Activated T-cell treated with anti-CD3 and anti-CD28 coated beads, Interleukin-2, amount 50 U/mL, for 72 hours (primary cell): ENCODE measurements around the gene TM4SF20. TPM values are rescaled to one million over a fixed set of nuclear protein-coding genes. Genes with fewer than 3 reads are reported as not detected.
"Not testable (repeated sequence)": the region's sequence is repeated elsewhere in the genome, so short reads cannot be mapped to it uniquely, and the experiment has no call there.

Source experiments
- ATAC-seq, 2 donors: fragments of 150-1000 bp; cut with Tn5 transposase; replicated peaks in 1 of 2; 2 replicates each; pipeline ENCODE4 v1.10.0; 2021; ENCODE audit warnings: moderate library complexity in 2 of 2, mild to moderate bottlenecking in 1 of 2
- DNase-seq, 2 donors: peaks; one replicate each; pipeline ENCODE4 v3.0.0; 2021 to 2022; ENCODE audit warnings: mixed read lengths in 1 of 2
- H3K27ac Mint-ChIP-seq: one replicate; pipeline ENCODE4 v1.8.0; 2022; ENCODE audit warnings: mild to moderate bottlenecking, moderate library complexity, mixed read lengths
- H3K27me3 Mint-ChIP-seq: one replicate; pipeline ENCODE4 v1.8.0; 2022; ENCODE audit warnings: low read depth, mixed read lengths
- H3K36me3 Mint-ChIP-seq, 2 donors: one replicate each; pipeline ENCODE4 v1.8.0; 2022; ENCODE audit warnings: mixed read lengths in 2 of 2, mild to moderate bottlenecking in 1 of 2; ENCODE audit not compliant: insufficient read depth in 2 of 2
- H3K4me1 Mint-ChIP-seq: one replicate; pipeline ENCODE4 v1.8.0; 2022; ENCODE audit warnings: low read depth, mixed read lengths
- H3K4me3 Mint-ChIP-seq, 2 donors: one replicate each; pipeline ENCODE4 v1.8.0; 2022; ENCODE audit warnings: mild to moderate bottlenecking in 2 of 2, mixed read lengths in 2 of 2, moderate library complexity in 2 of 2
- H3K9me3 Mint-ChIP-seq, 2 donors: one replicate each; pipeline ENCODE4 v1.8.0; 2022; ENCODE audit warnings: mixed read lengths in 2 of 2
- total RNA-seq, 2 donors: library from RNA; stranded (reverse); gene quantifications; one replicate each; pipeline ENCODE4 v1.2.3, GENCODE V29; 2022

Gene TM4SF20
- total RNA-seq, 2 donors from 2014 or later: not detected

DNA sequence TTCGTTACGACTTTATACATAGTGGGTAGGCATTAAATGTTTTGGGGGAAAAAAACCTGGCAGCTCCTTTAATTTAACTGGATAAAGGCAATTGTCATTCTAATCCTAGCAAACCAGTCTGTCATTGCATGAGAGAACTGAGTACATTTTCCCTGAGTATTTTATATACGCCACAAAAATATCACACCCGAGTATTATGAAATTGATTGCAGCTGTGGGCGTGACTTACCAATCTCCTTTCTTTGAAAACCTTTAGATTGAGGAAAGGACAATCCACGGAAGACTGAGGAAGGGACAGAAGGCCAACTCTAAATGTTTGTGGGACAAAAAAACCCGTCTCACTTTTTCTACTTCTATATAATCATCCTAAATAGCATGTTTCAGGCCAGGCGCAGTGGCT, 9.0 kb downstream of the TM4SF20 start:
- no peak for ATAC-seq
- no peak for DNase-seq
- H3K27me3 Mint-ChIP-seq: no peaks in the 10 kb centered on the region
- no peaks in the 10 kb centered on the region for H3K36me3 Mint-ChIP-seq
- H3K4me3 Mint-ChIP-seq: no peak overlapping the region
- H3K4me1 Mint-ChIP-seq: peaks cover 13% of the 10 kb centered on the region
- no peaks in the 10 kb centered on the region for H3K9me3 Mint-ChIP-seq
- H3K27ac Mint-ChIP-seq: no peak overlapping the region

- Mint-ChIP-seq H3K36me3 (no peaks in the 10 kb centered on the region), H3K27ac (no peak overlapping the region), H3K9me3 (no peaks in the 10 kb centered on the region), H3K27me3 (no peaks in the 10 kb centered on the region), H3K4me1 (peaks cover 4% of the 10 kb centered on the region), H3K4me3 (no peak overlapping the region)
- ATAC-seq (no peak), DNase-seq (no peak)
Observed at GRCh38 chr2:227368574-227368973, 10.5 kb downstream of the TM4SF20 start.

DNA sequence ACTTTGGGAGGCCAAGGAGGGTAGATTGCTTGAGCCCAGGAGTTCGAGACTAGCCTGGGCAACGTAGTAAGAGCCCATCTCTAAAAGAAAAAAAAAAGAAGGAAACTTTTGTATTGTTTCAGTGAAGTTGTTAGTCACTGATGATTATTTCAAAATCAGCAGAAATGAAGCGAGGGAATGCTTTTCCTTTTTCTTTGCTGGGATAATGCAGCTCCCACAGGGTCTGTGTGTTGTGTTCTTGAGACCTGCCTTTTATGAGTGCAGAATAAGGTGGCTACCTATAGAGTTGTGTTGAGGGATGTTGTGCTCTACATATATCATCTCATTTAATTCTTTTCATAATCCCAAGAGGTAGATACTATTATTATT, 11.7 kb downstream of the TM4SF20 start:
- Mint-ChIP-seq H3K27me3 (no peaks in the 10 kb centered on the region), H3K4me1 (no peaks in the 10 kb centered on the region), H3K9me3 (no peaks in the 10 kb centered on the region), H3K27ac (no peak overlapping the region), H3K36me3 (no peaks in the 10 kb centered on the region), H3K4me3 (no peak overlapping the region)
- DNase-seq: no peak
- ATAC-seq: no peak

GRCh38 chr2:227366769-227367426, 12.2 kb downstream of the TM4SF20 start:
- Mint-ChIP-seq H3K36me3 (no peaks in the 10 kb centered on the region), H3K9me3 (no peaks in the 10 kb centered on the region), H3K4me3 (no peak overlapping the region), H3K27ac (no peak overlapping the region), H3K4me1 (no peaks in the 10 kb centered on the region), H3K27me3 (no peaks in the 10 kb centered on the region)
- DNase-seq (no peak), ATAC-seq (no peak)

- H3K9me3 Mint-ChIP-seq: no peaks in the 10 kb centered on the region
- no peaks in the 10 kb centered on the region for H3K27me3 Mint-ChIP-seq
- H3K27ac Mint-ChIP-seq: no peak overlapping the region
- H3K4me3 Mint-ChIP-seq: no peak overlapping the region
- ATAC-seq (no peak), DNase-seq (no peak)
- H3K4me1 Mint-ChIP-seq: no peaks in the 10 kb centered on the region
- H3K36me3 Mint-ChIP-seq: no peaks in the 10 kb centered on the region
Observed at GRCh38 chr2:227365833-227366232, 13.3 kb downstream of the TM4SF20 start.

DNA sequence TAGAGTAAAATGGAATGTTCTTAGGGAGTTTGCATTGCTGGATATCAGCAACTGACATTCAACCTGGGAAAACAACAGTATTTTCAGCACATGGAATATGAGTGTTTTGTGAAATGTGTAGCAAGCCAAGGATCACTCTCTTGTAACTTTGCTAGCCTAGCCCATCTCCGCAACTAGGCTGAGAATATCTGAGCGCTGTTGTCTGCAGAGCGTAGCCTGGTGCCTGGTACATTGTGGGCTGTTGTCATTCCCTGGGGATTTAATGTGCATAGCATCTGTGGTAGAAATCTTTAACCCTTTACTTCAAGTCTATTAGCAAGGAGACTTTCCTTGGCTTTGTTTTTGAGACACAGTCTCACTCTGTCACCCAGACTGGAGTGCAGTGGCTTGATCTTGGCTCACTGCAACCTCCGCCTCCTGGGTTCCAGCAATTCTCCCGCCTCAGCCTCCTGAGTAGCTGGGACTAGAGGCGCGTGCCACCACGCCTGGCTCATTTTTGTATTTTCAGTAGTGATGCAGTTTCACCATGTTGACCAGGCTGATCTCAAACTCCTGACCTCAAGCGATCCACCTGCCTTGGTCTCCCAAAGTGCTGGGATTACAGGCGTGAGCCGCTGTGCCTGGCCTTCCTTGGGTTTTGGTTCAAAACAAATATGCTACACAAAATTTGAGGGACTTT, 14.4 kb downstream of the TM4SF20 start:
- H3K4me3 Mint-ChIP-seq, H3K36me3 Mint-ChIP-seq, ATAC-seq, H3K27ac Mint-ChIP-seq, DNase-seq, H3K4me1 Mint-ChIP-seq, H3K9me3 Mint-ChIP-seq, H3K27me3 Mint-ChIP-seq: not testable (repeated sequence)

- Mint-ChIP-seq H3K36me3 (no peaks in the 10 kb centered on the region), H3K4me3 (no peak overlapping the region), H3K27me3 (no peaks in the 10 kb centered on the region), H3K4me1 (no peaks in the 10 kb centered on the region), H3K9me3 (no peaks in the 10 kb centered on the region), H3K27ac (peak overlapping the region; percentile 20)
- DNase-seq: no peak
- ATAC-seq: no peak
Observed at GRCh38 chr2:227363756-227364155, 15.3 kb downstream of the TM4SF20 start.

DNA sequence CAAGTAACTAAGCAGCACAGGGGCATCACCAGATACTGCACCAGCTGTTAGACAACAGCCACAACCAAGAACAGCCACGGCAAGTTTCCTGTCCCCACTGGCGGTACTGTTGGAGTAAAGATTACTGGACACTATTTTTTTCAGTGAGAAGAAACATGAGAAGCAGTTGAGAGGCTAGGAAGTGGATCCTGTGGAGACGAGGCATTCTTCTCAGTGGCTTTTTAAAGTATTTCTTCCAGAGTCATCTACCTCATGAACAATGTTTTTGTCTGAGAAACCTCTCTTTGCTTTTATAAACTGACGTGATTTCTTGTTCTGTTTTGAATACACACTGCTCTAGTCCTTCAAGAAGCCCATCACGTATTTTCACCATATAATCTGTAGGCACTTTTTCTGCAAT, 18.8 kb downstream of the TM4SF20 start:
- no peak for DNase-seq
- ATAC-seq: no peak
- Mint-ChIP-seq H3K4me3 (no peak overlapping the region), H3K27me3 (no peaks in the 10 kb centered on the region), H3K36me3 (peaks cover 0 to 2% of the 10 kb centered on the region in 2 donors), H3K9me3 (no peaks in the 10 kb centered on the region), H3K27ac (no peak overlapping the region), H3K4me1 (no peaks in the 10 kb centered on the region)

DNA sequence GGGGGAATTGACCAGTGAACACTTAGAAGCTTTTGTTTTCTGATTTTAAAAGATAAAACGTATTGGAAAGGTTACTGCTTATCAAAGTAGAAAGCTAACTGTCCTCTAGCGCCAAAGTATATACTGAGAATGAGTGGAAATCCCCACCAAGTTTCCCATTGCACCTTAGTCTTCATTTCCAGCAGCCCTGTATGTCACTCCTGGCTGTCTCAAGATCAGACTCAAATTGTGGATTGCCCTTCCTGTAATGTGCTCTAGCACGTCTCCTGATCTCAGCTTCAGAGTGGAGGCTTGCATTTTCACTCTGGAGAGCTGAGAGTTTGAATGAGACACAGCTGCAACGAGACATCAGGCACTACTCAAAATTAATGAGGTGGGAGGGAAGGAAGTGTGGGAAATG, 27.5 kb downstream of the TM4SF20 start:
- Mint-ChIP-seq H3K4me3 (peak overlapping the region; percentile 25 to 29), H3K9me3 (no peaks in the 10 kb centered on the region), H3K27ac (peak overlapping the region; percentile 20), H3K4me1 (peaks cover 17% of the 10 kb centered on the region), H3K27me3 (no peaks in the 10 kb centered on the region), H3K36me3 (peaks cover 2% of the 10 kb centered on the region in 2 donors)
- ATAC-seq: peak; percentile 53 to 60
- peak in 1 of 2 donors; percentile 6 for DNase-seq

DNA sequence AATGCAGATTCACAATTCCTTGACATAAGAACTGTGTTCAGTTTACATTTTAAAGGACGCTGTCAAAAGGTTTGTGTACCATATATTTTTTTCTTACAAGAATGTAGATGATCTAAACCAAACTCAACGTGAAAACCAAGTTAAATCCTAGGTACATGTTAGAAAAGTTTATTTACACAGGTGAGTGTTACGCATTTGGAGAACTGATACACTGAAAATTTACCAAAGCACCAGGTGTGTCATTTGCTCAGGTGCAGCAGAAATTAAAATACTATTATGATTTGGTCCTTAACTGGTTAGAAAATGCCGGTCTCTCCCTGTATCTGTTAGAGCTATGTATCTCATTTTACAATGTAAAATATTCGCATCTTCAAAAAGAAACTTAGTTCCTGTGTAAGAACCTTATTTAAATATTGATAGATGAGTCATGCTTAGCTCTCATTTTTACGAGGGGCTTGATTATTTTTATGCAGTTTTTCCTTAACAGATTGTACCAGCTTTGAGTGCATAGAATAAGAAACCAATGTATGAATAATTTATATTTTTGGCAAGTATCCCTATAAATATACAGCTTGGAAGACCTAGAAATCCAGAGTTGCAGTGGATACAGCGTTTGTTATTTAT, 29.0 kb downstream of the TM4SF20 start:
- peaks cover 17% of the 10 kb centered on the region for H3K4me1 Mint-ChIP-seq
- peaks cover 0 to 2% of the 10 kb centered on the region in 2 donors for H3K36me3 Mint-ChIP-seq
- DNase-seq (no peak), ATAC-seq (no peak)
- H3K9me3 Mint-ChIP-seq: no peaks in the 10 kb centered on the region
- H3K27ac Mint-ChIP-seq: no peak overlapping the region
- H3K27me3 Mint-ChIP-seq: no peaks in the 10 kb centered on the region
- no peak overlapping the region for H3K4me3 Mint-ChIP-seq

GRCh38 chr2:227348324-227348723, 30.8 kb downstream of the TM4SF20 start:
- no peak overlapping the region for H3K4me3 Mint-ChIP-seq
- peaks cover 0 to 2% of the 10 kb centered on the region in 2 donors for H3K36me3 Mint-ChIP-seq
- ATAC-seq: no peak
- no peaks in the 10 kb centered on the region for H3K27me3 Mint-ChIP-seq
- DNase-seq: no peak
- no peak overlapping the region for H3K27ac Mint-ChIP-seq
- H3K9me3 Mint-ChIP-seq: no peaks in the 10 kb centered on the region
- H3K4me1 Mint-ChIP-seq: peaks cover 17% of the 10 kb centered on the region

DNA sequence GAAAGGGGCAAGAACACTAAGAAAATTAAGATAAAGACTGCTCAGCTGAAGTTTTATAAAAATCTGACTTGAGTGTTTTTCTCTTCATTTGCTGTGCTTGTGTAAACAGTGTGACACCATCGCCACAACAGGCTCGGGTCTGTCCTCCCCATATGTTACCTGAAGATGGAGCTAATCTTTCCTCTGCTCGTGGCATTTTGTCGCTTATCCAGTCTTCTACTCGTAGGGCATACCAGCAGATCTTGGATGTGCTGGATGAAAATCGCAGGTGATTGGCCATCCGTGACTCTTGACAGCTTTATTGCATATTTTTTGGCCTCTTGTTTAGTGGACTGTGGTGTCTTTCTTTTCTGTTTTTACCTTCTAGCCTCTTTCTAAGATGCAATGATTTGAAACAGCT, 32.0 kb downstream of the TM4SF20 start:
- DNase-seq (no peak), ATAC-seq (no peak)
- H3K27ac Mint-ChIP-seq: no peak overlapping the region
- peaks cover 1 to 3% of the 10 kb centered on the region in 2 donors for H3K36me3 Mint-ChIP-seq
- no peaks in the 10 kb centered on the region for H3K9me3 Mint-ChIP-seq
- H3K27me3 Mint-ChIP-seq: no peaks in the 10 kb centered on the region
- H3K4me3 Mint-ChIP-seq: no peak overlapping the region
- peaks cover 17% of the 10 kb centered on the region for H3K4me1 Mint-ChIP-seq

DNA sequence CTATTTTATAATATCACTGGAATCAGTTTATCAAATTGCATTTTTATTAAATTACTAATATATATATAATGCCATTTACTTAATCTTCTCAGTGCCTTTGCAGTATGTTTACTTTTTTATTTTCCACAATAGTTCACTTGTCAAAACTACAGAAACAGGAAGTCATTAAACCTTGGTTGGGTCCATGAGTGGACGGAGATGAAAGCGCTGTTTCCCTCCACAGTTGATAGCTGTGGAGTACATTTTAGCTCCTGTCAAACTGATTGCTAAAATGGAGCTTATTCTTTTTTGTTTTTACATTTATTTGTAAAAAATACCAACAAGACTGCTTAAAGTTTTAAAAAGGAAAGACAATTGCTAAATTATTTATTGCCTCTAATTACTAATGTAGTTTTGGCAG, 34.9 kb downstream of the TM4SF20 start:
- ATAC-seq: no peak
- Mint-ChIP-seq H3K4me1 (no peaks in the 10 kb centered on the region), H3K27ac (no peak overlapping the region), H3K4me3 (no peak overlapping the region), H3K36me3 (peaks cover 1 to 3% of the 10 kb centered on the region in 2 donors), H3K27me3 (no peaks in the 10 kb centered on the region), H3K9me3 (no peaks in the 10 kb centered on the region)
- no peak for DNase-seq
